Stimulated activated CD4-positive, alpha-beta T cell treated with anti-CD3 and anti-CD28 coated beads, Interleukin-1b, Interleukin-23, amount 100 ng/mL, for 24 hours (primary cell): ENCODE data around the gene MSRB2.

ENCODE experiments used
- DNase-seq, 4 experiments: peaks; one replicate each; pipeline ENCODE4 v3.0.0-alpha.2; 2020; ENCODE audit warnings: low read depth in 4 of 4, low spot score in 1 of 4

Gene MSRB2

GRCh38 chr10:23171232-23171876 lies 76.0 kb downstream of the MSRB2 start:
- DNase-seq: no peak
